GM21423 (cell line): ENCODE measurements around the gene IL21R.
"Not testable (repeated sequence)": the region's sequence is repeated elsewhere in the genome, so short reads cannot be mapped to it uniquely, and the experiment has no call there.

Source experiments
- ATAC-seq: cut with Tn5 transposase; IDR thresholded peaks from one replicate; pipeline ENCODE4 v1.9.1; 2021; ENCODE audit warnings: mild to moderate bottlenecking, moderate library complexity; ENCODE audit not compliant: unreplicated experiment

Gene IL21R

DNA sequence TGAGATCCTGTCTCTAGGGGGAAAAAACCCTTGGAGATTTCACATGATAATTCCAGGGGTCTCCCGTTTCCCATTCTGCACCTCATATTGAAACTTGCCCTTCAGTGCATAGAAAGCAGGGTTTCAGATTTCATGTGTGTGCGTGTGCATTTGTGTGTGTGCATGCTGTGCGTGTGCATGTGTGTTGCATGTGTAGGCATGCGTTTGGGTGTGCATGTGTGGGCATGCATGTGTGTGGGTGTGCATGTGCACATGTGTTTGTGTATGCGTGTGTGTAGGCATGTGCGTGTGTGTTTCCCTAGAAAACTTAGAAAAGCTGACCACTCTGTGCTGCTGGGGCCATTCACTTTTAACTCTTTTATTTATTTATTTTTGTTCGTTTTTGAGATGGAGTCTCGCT is 40.0 kb downstream of the IL21R start:
- no peak for ATAC-seq

GRCh38 chr16:27444015-27444414 is 42.0 kb downstream of the IL21R start:
- ATAC-seq = no peak

DNA sequence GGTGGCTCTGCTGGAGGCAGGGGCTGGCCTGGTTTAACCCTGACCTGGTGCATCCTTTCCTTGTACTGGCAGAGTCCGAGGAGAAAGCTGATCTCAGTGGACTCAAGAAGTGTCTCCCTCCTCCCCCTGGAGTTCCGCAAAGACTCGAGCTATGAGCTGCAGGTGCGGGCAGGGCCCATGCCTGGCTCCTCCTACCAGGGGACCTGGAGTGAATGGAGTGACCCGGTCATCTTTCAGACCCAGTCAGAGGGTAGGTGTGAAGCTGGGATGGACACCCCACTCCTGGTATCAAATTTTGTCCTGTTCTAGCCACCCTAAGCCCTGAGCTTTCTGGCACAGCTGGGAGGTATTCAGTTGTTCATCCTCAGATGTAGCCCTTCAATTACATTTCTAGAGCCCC is 42.5 kb downstream of the IL21R start:
- ATAC-seq = no peak

DNA sequence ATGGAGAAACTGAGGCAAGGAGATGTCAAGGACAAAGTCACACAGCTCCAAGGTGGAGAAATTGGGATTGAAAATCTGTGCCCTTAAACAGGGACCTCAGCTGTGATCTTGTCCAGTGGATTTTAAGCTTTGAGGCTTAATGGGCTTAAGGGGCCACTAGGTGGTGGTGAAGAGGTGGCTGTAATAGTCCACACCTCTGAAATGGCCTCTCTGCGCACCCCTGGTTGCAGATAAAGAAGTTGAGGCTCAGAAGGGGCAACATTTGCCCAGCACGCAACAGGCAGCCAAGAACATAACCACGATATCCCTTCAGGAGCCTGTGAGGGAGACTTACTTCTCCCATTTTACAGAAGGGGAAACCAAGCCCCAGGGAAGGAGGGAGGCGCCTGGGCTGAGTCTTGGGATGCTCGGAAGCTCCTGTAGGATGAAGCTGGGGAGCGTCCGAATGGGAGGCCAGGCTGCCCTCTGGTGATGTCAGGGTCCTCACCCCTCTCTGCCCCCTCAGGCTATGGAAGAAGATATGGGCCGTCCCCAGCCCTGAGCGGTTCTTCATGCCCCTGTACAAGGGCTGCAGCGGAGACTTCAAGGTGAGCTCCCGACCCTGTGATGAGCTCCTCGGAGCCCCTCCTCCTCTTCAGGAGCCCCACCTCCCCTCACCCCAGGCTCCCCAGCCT is 43.7 kb downstream of the IL21R start:
- no peak for ATAC-seq

GRCh38 chr16:27446721-27447120 is 44.7 kb downstream of the IL21R start:
- ATAC-seq = peak; percentile 25

DNA sequence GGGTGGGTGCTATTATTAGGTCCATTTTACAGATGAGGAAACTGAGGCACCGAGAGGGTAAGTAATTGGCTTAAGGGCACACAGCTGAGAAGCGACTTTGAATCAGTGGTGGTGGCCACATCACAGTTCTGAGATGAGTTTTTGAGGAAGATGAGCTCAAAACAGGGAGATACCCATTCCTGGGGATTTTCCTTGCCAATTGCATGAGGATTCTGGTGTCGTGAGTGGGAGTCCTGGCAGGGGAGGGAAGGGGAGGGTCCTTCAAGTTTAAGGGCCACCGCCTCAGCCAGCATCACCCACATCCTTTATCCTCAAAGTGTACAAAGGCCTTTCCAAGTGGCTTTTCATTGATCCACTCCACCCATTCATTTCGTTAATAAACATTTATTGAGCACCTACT is 45.3 kb downstream of the IL21R start:
- ATAC-seq = no peak

DNA sequence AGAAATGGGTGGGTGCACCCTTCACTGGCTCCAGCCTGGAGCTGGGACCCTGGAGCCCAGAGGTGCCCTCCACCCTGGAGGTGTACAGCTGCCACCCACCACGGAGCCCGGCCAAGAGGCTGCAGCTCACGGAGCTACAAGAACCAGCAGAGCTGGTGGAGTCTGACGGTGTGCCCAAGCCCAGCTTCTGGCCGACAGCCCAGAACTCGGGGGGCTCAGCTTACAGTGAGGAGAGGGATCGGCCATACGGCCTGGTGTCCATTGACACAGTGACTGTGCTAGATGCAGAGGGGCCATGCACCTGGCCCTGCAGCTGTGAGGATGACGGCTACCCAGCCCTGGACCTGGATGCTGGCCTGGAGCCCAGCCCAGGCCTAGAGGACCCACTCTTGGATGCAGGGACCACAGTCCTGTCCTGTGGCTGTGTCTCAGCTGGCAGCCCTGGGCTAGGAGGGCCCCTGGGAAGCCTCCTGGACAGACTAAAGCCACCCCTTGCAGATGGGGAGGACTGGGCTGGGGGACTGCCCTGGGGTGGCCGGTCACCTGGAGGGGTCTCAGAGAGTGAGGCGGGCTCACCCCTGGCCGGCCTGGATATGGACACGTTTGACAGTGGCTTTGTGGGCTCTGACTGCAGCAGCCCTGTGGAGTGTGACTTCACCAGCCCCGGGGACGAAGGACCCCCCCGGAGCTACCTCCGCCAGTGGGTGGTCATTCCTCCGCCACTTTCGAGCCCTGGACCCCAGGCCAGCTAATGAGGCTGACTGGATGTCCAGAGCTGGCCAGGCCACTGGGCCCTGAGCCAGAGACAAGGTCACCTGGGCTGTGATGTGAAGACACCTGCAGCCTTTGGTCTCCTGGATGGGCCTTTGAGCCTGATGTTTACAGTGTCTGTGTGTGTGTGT is 46.8 kb downstream of the IL21R start:
- ATAC-seq = no peak

DNA sequence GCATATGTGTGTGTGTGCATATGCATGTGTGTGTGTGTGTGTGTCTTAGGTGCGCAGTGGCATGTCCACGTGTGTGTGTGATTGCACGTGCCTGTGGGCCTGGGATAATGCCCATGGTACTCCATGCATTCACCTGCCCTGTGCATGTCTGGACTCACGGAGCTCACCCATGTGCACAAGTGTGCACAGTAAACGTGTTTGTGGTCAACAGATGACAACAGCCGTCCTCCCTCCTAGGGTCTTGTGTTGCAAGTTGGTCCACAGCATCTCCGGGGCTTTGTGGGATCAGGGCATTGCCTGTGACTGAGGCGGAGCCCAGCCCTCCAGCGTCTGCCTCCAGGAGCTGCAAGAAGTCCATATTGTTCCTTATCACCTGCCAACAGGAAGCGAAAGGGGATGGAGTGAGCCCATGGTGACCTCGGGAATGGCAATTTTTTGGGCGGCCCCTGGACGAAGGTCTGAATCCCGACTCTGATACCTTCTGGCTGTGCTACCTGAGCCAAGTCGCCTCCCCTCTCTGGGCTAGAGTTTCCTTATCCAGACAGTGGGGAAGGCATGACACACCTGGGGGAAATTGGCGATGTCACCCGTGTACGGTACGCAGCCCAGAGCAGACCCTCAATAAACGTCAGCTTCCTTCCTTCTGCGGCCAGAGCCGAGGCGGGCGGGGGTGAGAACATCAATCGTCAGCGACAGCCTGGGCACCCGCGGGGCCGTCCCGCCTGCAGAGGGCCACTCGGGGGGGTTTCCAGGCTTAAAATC is 47.6 kb downstream of the IL21R start:
- peak; percentile 51 for ATAC-seq

GRCh38 chr16:27450196-27450549 is 48.2 kb downstream of the IL21R start:
- peak; percentile 25 for ATAC-seq

DNA sequence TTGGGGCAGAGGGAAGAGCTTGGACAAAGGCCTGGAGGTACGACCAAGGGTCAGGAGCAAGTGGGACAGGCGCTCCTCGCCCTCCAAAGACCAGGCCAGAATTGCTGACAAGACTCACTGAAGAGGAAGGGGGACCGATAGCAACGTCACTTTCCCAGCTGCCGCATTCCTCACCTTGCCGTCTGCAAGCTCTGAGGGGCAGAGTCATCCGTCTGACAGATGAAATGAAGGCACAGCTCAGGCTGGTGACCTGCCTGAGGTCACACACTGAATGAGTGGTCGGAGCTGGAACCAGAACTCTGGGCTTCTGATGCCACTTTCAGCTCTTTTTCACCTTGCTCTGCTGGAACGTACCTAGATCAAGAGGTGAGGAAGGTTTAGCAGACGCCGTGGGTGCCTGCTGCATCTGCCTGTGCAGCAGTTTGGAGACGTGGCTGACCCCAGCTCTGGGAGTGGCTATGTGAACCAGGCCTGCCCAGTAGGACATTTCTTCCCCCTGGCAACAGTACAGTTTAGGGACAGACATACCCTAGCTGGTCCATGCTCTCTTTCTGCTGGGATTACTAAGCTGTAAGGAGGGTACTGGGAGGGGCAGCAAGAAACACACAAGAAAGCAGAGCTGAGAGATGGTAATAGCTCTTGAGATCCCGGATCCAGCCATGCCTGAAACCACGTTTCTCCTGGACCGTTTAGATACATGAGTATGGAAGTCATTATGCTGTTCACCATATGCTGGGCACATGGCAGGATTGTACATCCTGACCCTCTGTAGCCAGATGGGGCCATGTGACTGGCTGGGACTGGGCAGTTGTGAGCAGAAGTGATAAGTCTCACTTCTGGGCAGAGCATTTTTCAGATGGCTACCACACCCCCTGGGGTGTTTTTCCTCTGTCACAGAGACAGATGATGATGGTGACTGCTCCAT is 50.9 kb downstream of the IL21R start:
- no peak for ATAC-seq

DNA sequence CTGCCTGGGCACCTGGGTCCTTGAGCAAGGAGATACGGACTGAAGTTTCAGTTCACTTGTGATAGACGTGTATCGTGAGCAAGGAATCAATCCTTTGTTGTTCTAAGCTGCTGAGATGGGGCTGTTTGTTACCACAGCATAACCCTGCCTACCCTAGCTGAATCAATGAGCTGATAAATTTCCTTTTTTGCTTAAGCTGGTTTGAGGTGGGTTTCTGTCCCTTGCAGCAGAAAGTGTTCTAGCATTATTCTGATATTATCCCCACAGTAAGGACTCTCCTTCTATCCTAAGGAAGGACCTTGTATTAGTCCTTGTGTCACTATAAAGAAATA is 51.5 kb downstream of the IL21R start:
- no peak for ATAC-seq

DNA sequence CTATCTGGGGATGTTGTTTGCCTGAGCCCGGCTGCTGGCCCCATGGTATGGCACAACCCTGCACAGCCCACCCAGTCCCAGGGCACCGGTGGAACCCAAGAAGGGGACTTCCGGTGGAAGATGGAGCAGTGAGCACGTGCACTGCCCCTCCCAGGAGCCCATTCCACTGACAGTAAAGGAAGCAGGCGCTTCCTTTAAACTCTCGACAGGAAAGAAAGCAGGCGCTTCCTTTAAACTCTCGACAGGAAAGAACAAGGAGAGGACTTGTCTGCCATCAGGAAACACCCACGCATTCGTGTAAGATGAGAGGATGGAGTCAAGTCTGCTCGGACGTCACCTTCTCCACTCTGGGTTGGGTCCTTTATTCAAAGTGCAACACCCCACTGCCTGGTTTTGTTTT is 53.7 kb downstream of the IL21R start:
- no peak for ATAC-seq

DNA sequence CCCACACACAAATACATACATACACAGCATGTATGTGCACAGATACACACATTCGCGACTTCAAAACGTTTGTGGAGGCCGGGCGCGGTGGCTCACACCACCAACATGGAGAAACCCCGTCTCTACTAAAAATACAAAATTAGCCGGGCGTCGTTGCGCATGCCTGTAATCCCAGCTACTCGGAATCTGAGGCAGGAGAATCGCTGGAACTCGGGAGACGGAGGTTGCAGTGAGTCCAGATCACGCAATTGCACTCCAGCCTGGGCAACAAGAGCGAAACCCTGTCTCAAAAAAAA is 55.6 kb downstream of the IL21R start:
- ATAC-seq = not testable (repeated sequence)

GRCh38 chr16:27458258-27458657 is 56.3 kb downstream of the IL21R start:
- no peak for ATAC-seq

- no peak for ATAC-seq
Measured at GRCh38 chr16:27458987-27459688, 57.2 kb downstream of the IL21R start.

DNA sequence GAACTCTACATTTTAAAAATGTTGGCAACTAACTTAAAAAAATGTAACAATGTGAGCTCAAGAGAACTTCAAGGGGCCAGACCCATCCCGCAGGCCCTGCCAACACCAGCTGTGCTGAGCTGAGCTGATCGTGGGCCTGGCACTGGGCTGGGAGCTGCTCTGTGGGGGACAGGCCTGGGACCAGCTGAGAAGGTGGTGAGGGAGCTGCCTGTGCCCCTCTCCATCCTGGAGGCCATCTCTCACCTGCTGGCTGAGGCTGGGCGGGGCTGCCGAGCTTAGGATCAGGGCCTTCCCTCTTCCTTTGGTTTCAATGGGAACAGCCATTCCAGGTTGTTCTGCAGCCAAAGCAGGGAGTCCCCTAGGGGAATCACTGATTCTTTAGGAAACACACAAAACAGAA is 58.2 kb downstream of the IL21R start:
- ATAC-seq = no peak

DNA sequence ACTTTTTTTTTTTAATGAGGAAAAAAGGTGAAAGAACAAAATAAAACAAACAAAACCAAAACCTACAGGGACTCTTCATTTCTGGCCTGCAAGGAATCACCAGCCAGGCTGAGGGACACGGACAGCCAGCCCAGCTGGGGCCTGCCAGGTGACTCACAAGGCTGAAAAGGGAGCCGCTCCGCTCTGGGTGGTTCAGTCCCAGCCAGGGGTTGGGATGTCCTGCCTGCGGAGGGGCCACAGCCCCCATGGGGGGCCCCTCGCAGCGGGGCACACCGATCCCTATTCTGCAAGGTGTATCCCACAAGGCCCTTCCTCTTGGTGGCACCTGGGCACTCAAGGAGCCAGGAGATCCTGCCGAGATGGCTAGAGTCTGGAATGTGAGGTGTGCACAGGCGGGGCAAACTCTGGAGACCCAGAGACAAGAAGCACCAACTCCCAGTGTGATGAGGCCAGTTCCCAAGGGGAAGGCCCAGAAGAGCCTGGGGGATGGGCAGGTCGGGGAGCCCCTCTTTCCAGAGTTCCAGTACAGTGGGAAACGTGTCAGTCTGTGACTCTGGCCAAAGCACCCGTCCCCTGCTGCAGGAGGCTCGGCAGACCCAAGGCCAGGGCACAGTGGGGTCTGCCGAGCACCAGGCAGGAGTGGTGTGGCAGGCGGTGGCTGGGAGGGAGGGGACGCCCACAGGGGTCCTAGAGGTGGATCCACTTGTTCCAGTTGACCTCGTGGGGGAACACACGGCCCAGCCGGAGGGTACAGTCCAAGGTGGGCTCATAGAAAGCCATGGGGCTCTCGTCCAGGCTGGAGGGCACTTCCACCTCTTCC is 58.9 kb downstream of the IL21R start:
- ATAC-seq = no peak

DNA sequence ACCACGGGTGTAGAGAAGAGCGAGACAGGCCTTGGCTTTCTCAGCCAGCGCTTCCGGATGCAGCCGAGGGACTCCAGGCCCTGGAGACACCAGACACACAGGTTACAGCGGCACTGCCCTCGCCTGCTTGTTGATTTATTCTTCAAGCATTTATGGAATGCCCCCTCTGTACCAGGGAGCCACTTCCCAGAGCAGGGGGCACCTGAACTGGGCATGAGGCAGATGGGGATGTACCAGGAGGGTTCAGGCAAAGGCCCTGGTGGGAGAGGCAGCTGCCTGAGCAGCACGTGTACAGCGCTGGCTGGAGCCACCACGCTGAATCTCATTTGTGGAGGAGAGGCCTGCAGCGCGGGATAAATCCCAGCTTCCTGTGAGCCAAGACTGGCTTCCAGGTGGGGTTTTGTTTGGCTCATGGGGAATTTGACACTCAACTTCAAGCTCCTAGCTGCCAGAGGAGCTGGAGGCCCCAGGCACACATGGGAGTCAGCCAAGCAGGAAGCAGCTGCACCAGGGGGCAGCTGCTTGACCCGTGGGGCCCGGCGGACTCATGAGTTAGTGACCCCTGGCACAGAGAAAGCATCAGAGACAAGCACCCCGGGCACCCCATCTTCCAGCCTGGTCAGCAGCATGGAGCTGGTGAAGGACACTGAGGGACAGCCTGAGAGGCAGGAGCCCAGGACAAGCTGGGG is 59.7 kb downstream of the IL21R start:
- ATAC-seq = no peak
